HG02642 (cell line): ENCODE results near the gene PLIN5.

Experiments used
- ATAC-seq: cut with Tn5 transposase; IDR thresholded peaks from one replicate; pipeline ENCODE4 v1.9.1; 2021; ENCODE audit warnings: mild to moderate bottlenecking; ENCODE audit not compliant: unreplicated experiment, poor library complexity

PLIN5 gene

GRCh38 chr19:4524808-4525562 lies 10.0 kb downstream of the PLIN5 start:
- ATAC-seq = no peak

GRCh38 chr19:4523306-4524110 lies 11.5 kb downstream of the PLIN5 start:
- no peak for ATAC-seq

- ATAC-seq = no peak
Measured at GRCh38 chr19:4522291-4523002, 12.6 kb downstream of the PLIN5 start.

- ATAC-seq = no peak
Measured at GRCh38 chr19:4521888-4522242, 13.2 kb downstream of the PLIN5 start.

GRCh38 chr19:4521170-4521887 lies 13.7 kb downstream of the PLIN5 start:
- ATAC-seq = no peak

GRCh38 chr19:4519521-4520277 lies 15.3 kb downstream of the PLIN5 start:
- no peak for ATAC-seq

GRCh38 chr19:4519172-4519496 lies 15.9 kb downstream of the PLIN5 start:
- no peak for ATAC-seq

GRCh38 chr19:4518345-4519171 lies 16.5 kb downstream of the PLIN5 start, which contains the start of gene PLIN4:
PLIN4 (minus strand) TSS chr19:4518486; CDS start chr19:4518272, 214 bp downstream.
- no peak for ATAC-seq

- no peak for ATAC-seq
Measured at GRCh38 chr19:4517451-4518057, 17.5 kb downstream of the PLIN5 start.

- ATAC-seq = no peak
Measured at GRCh38 chr19:4516939-4517300, 18.1 kb downstream of the PLIN5 start.

GRCh38 chr19:4516199-4516938 lies 18.7 kb downstream of the PLIN5 start:
- ATAC-seq = no peak

GRCh38 chr19:4515732-4516131 lies 19.3 kb downstream of the PLIN5 start:
- ATAC-seq = no peak

GRCh38 chr19:4513248-4513647 lies 21.8 kb downstream of the PLIN5 start:
- no peak for ATAC-seq

GRCh38 chr19:4512070-4512469 lies 23.0 kb downstream of the PLIN5 start:
- no peak for ATAC-seq

GRCh38 chr19:4511300-4512054 lies 23.5 kb downstream of the PLIN5 start:
- ATAC-seq = no peak

GRCh38 chr19:4510435-4511255 lies 24.4 kb downstream of the PLIN5 start:
- no peak for ATAC-seq
